OCI-LY1 (cell line): ENCODE results near the gene FUT1.

Experiments used
- H2AFZ ChIP-seq: fragments of 200-600 bp; sonication (generic), shearing (Covaris generic); 2 replicates; pipeline ENCODE4 v1.6.0; 2014; ENCODE audit warnings: antibody characterized with exemption, mild to moderate bottlenecking, low read length
- H3F3A ChIP-seq: fragments of 200-600 bp; sonication (generic), shearing (Covaris generic); 2 replicates; pipeline ENCODE4 v1.6.0; 2014; ENCODE audit warnings: mild to moderate bottlenecking, antibody characterized with exemption, low read length, moderate library complexity; ENCODE audit not compliant: insufficient read depth
- H3K27ac ChIP-seq: fragments of 200-600 bp; sonication (generic); 2 replicates; pipeline ENCODE4 v1.5.1; 2014; ENCODE audit warnings: low read length, mixed run types, mild to moderate bottlenecking, low read depth; ENCODE audit not compliant: poor library complexity, severe bottlenecking
- H3K27me3 ChIP-seq: fragments of 200-600 bp; sonication (generic); 2 replicates; pipeline ENCODE4 v1.6.0; 2014; ENCODE audit warnings: antibody characterized with exemption, mild to moderate bottlenecking, low read length, moderate library complexity; ENCODE audit not compliant: insufficient read depth
- H3K36me3 ChIP-seq: fragments of 200-600 bp; sonication (generic); 2 replicates; pipeline ENCODE4 v1.6.1; 2014; ENCODE audit warnings: mild to moderate bottlenecking, antibody characterized with exemption, low read length, moderate library complexity, mixed read lengths; ENCODE audit not compliant: insufficient read depth
- H3K4me1 ChIP-seq: fragments of 200-600 bp; sonication (generic); 2 replicates; pipeline ENCODE4 v1.5.1; 2014; ENCODE audit warnings: mild to moderate bottlenecking, low read length, moderate library complexity; ENCODE audit not compliant: insufficient read depth, severe bottlenecking
- H3K4me2 ChIP-seq: fragments of 200-600 bp; sonication (generic), shearing (Covaris generic); 2 replicates; pipeline ENCODE4 v1.6.1; 2014; ENCODE audit warnings: low read length
- H3K4me3 ChIP-seq: fragments of 200-600 bp; sonication (generic); 2 replicates; pipeline ENCODE4 v1.5.1; 2014; ENCODE audit warnings: low read length, low read depth, mild to moderate bottlenecking, mixed read lengths; ENCODE audit not compliant: poor library complexity, severe bottlenecking
- H3K79me2 ChIP-seq: fragments of 200-600 bp; shearing (Covaris generic); 2 replicates; pipeline ENCODE4 v1.6.1; 2016; ENCODE audit warnings: mixed run types, low read length, mixed read lengths; ENCODE audit not compliant: insufficient read depth
- H3K9ac ChIP-seq: fragments of 200-600 bp; sonication (generic), shearing (Covaris generic); 2 replicates; pipeline ENCODE4 v1.6.1; 2014; ENCODE audit warnings: mild to moderate bottlenecking, low read length, mixed read lengths
- H3K9me2 ChIP-seq: fragments of 200-600 bp; sonication (generic), shearing (Covaris generic); 2 replicates; pipeline ENCODE4 v1.6.1; 2014; ENCODE audit warnings: low read depth, mild to moderate bottlenecking, low read length, mixed read lengths
- H3K9me3 ChIP-seq: fragments of 200-600 bp; shearing (Covaris generic); 2 replicates; pipeline ENCODE4 v1.6.1; 2014; ENCODE audit warnings: low read length, mixed read lengths
- H4K20me1 ChIP-seq: fragments of 200-600 bp; sonication (generic), shearing (Covaris generic); 2 replicates; pipeline ENCODE4 v1.6.0; 2016; ENCODE audit warnings: mild to moderate bottlenecking, low read length; ENCODE audit not compliant: insufficient read depth
- CTCF ChIP-seq: fragments of 200-600 bp; sonication (generic), shearing (Covaris generic); IDR thresholded peaks from 2 replicates; pipeline ENCODE4 v1.5.1; 2017; ENCODE audit warnings: mild to moderate bottlenecking, antibody characterized with exemption, low read length, moderate library complexity, mixed read lengths
- EZH2 ChIP-seq: fragments of 200-600 bp; sonication (generic), shearing (Covaris generic); IDR thresholded peaks from 2 replicates; pipeline ENCODE4 v1.8.0; 2017; ENCODE audit warnings: borderline replicate concordance, mixed run types, mild to moderate bottlenecking, antibody characterized with exemption, low read length, moderate library complexity, mixed read lengths

The FUT1 gene

DNA sequence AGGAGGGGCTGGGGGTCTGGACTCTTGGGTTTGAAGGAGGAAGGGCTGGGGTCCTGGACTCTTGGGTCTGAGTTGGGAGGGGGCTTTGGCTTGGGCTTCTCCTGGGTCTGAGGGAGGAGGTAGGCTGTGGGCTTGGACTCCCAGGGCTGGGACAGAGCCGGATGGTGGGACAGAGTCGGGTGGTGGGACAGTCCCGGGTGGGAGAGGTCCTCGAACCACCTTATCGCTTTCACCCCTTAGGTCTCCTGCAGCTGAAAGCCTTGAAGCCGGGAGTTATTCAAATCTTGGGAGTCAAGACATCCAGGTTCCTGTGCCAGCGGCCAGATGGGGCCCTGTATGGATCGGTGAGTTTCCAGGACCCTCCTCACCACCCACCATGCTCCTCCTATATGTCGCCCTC is 4.2 kb upstream of the FUT1 start:
- no peak overlapping the region for H3K9ac ChIP-seq
- H4K20me1 ChIP-seq: no peaks in the 10 kb centered on the region
- H3K9me3 ChIP-seq: no peaks in the 10 kb centered on the region

GRCh38 chr19:48756212-48756611 is 3.8 kb upstream of the FUT1 start:
- H3K4me3 ChIP-seq: no peak overlapping the region
- H3K4me1 ChIP-seq: peaks cover 14% of the 10 kb centered on the region
- H3K9me2 ChIP-seq: no peaks in the 10 kb centered on the region
- H3K79me2 ChIP-seq: no peaks in the 10 kb centered on the region
- H3K9me3 ChIP-seq: no peaks in the 10 kb centered on the region
- H2AFZ ChIP-seq: no peak overlapping the region
- H3K36me3 ChIP-seq: no peaks in the 10 kb centered on the region
- no peak overlapping the region for H3K27ac ChIP-seq
- H3K27me3 ChIP-seq: no peaks in the 10 kb centered on the region
- H4K20me1 ChIP-seq: no peaks in the 10 kb centered on the region
- H3K9ac ChIP-seq: no peak overlapping the region
- no peak for TF ChIP-seq EZH2
- no peak overlapping the region for H3K4me2 ChIP-seq
- no peaks in the 10 kb centered on the region for H3F3A ChIP-seq

More for the DNA sequence above, 4.2 kb upstream of the FUT1 start:
- Histone ChIP-seq H3K27ac (no peak overlapping the region), H3K27me3 (no peaks in the 10 kb centered on the region), H2AFZ (no peak overlapping the region), H3K4me1 (peaks cover 14% of the 10 kb centered on the region), H3K4me2 (no peak overlapping the region), H3K9me2 (no peaks in the 10 kb centered on the region), H3F3A (no peaks in the 10 kb centered on the region), H3K79me2 (no peaks in the 10 kb centered on the region), H3K4me3 (no peak overlapping the region), H3K36me3 (no peaks in the 10 kb centered on the region)
- no peak for TF ChIP-seq CTCF
- TF ChIP-seq EZH2: no peak

DNA sequence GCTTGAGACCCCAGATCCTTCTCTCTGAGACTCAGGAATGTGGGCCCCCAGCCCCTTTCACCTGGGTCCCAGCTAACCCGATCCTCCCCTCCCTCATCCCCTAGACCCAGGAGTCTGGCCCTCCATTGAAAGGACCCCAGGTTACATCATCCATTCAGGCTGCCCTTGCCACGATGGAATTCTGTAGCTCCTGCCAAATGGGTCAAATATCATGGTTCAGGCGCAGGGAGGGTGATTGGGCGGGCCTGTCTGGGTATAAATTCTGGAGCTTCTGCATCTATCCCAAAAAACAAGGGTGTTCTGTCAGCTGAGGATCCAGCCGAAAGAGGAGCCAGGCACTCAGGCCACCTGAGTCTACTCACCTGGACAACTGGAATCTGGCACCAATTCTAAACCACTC is 3.3 kb upstream of the FUT1 start:
- no peaks in the 10 kb centered on the region for H3K79me2 ChIP-seq
- no peaks in the 10 kb centered on the region for H3K9me2 ChIP-seq
- H2AFZ ChIP-seq: no peak overlapping the region
- no peak overlapping the region for H3K4me3 ChIP-seq
- no peaks in the 10 kb centered on the region for H3K9me3 ChIP-seq
- H3K9ac ChIP-seq: no peak overlapping the region
- H3F3A ChIP-seq: no peaks in the 10 kb centered on the region
- no peak for TF ChIP-seq CTCF
- TF ChIP-seq EZH2: no peak
- H3K36me3 ChIP-seq: no peaks in the 10 kb centered on the region
- H3K4me2 ChIP-seq: no peak overlapping the region
- no peaks in the 10 kb centered on the region for H3K27me3 ChIP-seq
- peaks cover 14% of the 10 kb centered on the region for H3K4me1 ChIP-seq
- H4K20me1 ChIP-seq: no peaks in the 10 kb centered on the region
- H3K27ac ChIP-seq: no peak overlapping the region

DNA sequence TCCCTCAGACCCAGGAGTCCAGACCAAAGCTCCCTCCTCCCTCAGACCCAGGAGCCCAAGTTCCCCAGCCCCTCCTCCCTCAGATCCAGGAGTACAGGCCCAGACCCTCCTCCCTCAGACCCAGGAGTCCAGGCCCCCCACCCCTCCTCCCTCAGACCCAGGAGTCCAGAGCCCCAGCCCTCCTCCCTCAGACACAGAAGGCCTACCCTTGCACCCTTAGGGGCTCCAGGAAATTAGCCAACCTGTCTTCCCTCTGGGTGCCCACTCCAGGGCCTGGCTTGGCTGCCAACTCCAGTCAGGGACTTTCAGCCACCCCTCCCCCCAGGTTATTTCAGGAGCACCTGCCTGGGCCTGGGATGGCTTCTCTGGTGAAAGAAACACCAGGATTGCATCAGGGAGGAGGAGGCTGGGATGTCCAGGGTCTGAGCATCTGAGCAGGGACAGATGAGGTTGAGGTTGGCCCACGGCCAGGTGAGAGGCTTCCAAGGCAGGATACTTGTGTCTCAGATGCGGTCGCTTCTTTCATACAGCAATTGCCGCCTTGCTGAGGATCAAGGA is 2.7 kb upstream of the FUT1 start, which contains the start of gene FGF21:
Gene FGF21, plus strand, starts transcription at position 441 of the 558 bp plus-strand sequence. CDS start 713 bp downstream, outside the sequence.
- no peak within 1 kb of the TSS for H3K4me2 ChIP-seq

More for the DNA sequence above, 2.7 kb upstream of the FUT1 start, which contains the start of gene FGF21:
- H3K27ac ChIP-seq: no peak within 1 kb of the TSS
- TF ChIP-seq EZH2 (no peak), CTCF (no peak)
- no peaks in the 10 kb centered on the region for H3K9me3 ChIP-seq
- peaks cover 14% of the 10 kb centered on the region for H3K4me1 ChIP-seq
- no peak within 1 kb of the TSS for H3K9ac ChIP-seq
- H3K79me2 ChIP-seq: no peaks in the 10 kb centered on the region
- no peaks in the 10 kb centered on the region for H3K9me2 ChIP-seq
- no peaks in the 10 kb centered on the region for H3F3A ChIP-seq
- H3K36me3 ChIP-seq: no peaks in the 10 kb centered on the region
- no peak within 1 kb of the TSS for H2AFZ ChIP-seq
- H4K20me1 ChIP-seq: no peaks in the 10 kb centered on the region
- H3K4me3 ChIP-seq: no peak within 1 kb of the TSS
- 0 out of 2 replicates have a peak, but pooled peaks cover under 1% of the 10 kb centered on the region for H3K27me3 ChIP-seq
